GM21786 (cell line): ENCODE results near the gene PXDN.
"Not testable (repeated sequence)": the region's sequence is repeated elsewhere in the genome, so short reads cannot be mapped to it uniquely, and the experiment has no call there.

Source experiments
- ATAC-seq: cut with Tn5 transposase; IDR thresholded peaks from one replicate; pipeline ENCODE4 v1.9.1; 2021; ENCODE audit not compliant: unreplicated experiment

PXDN gene

DNA sequence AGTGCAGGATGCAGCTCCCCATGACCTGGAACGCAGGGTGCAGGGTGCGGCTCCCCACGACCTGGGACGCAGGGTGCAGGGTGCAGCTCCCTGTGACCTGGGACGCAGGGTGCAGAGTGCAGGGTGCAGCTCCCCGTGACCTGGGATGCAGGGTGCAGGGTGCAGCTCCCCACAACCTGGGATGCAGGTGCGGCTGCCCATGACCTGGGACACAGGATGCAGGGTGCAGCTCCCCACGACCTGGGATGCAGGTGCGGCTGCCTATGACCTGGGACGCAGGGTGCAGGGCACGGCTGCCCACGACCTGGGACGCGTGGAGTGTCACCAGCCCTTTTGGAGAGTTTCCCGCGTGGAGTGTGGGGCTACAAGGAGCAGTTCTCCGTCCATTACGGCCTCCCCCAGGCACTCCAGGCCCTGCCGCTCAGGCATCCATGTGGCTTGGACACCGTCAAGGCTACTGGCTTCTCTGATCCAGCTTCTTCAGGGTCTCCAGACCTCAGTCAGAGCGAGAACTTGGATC lies 38.7 kb downstream of the PXDN start:
- no peak for ATAC-seq

DNA sequence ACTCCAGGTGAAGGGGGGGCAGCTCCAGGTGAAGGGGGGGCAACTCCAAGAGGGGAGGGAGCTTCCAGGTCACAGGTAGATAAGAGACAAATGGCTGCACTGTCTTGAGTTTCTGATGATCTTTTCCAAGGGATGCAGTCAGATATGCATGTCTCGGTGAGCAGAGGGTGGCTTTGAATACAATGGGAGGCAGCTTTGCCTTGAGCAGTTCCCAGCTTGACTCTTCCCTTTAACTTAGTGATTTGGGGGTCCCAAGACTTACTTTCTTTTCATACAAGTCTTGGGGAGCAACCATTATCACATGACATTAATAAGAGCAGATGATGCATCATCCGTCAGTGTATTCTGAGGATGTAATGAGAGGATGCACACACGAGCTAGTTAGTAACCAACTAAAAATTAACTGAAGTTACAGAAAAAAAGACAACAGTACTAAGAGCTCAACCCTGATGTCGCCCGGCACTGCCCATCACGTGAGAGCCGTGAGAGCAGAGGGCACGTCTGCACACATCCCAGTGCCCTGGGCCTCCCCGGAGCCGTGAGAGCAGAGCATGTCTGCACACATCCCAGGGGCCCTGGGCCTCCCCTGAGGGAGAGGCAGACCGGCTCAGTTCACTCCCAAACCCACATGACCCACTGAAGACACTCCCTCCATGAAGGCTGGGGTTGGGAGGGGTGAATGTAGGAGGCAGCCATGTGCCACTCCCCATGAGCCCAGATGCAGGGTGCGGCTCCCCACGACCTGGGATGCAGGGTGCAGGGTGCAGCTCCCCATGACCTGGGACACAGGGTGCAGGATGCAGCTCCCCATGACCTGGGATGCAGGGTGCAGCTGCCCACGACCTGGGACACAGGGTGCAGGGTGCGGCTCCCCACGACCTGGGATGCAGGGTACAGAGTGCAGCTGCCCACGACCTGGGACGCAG lies 39.4 kb downstream of the PXDN start:
- no peak for ATAC-seq

DNA sequence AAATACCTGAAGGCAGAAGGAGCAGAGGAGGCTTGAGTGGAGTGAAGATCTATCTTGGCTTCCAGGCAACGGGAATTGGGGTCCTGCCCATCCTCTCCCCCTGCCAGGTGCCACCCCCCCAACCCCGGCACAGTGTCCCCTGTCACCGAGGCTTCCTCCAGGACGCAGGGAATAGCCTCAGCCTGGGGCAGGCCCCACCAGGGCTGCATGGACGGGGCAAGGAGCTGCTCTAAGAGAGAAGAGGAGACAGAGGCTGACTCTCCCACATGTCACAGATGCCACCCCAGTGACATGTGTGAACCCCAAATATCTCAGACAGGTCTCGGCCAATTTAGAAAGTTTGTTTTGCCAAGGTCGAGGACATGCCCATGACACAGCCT lies 42.1 kb downstream of the PXDN start:
- ATAC-seq: no peak

DNA sequence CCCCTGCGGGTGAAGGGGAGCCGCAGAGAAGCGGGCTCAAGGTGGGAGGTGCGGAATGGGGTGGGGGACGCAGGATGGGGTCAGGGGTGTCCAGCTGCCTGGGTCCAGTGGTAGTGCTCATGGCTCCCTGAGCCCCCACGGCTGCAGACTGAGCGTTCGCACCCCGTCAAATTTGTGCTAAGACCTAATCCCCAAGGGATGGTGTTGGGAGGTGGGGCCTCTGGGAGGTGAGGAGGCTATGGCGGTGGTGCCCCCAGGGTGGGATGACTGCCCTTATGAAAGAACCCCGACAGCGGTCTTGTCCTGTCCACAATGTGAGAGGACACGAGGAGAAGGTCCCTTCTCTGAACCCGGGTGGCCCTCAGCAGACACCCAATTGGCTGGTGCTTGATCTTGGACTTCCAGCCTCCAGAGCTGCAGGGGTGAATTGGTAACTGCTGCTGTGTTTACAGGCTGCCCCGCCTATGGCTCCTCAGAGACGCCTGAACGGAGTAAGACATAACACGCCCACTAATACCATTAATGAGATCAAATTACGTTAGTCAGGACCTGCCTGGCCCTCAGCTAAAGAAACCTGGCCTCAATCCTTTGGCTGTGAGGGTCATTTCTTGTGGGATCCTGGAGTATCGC lies 42.6 kb downstream of the PXDN start:
- no peak for ATAC-seq

- no peak for ATAC-seq
Measured at GRCh38 chr2:1701020-1701419, 43.3 kb downstream of the PXDN start.

GRCh38 chr2:1700427-1700826 lies 43.9 kb downstream of the PXDN start:
- not testable (repeated sequence) for ATAC-seq

- ATAC-seq: no peak
Measured at GRCh38 chr2:1698188-1698945, 45.9 kb downstream of the PXDN start.

- no peak for ATAC-seq
Measured at GRCh38 chr2:1697601-1698000, 46.7 kb downstream of the PXDN start.

GRCh38 chr2:1696472-1696871 lies 47.8 kb downstream of the PXDN start:
- ATAC-seq: no peak

DNA sequence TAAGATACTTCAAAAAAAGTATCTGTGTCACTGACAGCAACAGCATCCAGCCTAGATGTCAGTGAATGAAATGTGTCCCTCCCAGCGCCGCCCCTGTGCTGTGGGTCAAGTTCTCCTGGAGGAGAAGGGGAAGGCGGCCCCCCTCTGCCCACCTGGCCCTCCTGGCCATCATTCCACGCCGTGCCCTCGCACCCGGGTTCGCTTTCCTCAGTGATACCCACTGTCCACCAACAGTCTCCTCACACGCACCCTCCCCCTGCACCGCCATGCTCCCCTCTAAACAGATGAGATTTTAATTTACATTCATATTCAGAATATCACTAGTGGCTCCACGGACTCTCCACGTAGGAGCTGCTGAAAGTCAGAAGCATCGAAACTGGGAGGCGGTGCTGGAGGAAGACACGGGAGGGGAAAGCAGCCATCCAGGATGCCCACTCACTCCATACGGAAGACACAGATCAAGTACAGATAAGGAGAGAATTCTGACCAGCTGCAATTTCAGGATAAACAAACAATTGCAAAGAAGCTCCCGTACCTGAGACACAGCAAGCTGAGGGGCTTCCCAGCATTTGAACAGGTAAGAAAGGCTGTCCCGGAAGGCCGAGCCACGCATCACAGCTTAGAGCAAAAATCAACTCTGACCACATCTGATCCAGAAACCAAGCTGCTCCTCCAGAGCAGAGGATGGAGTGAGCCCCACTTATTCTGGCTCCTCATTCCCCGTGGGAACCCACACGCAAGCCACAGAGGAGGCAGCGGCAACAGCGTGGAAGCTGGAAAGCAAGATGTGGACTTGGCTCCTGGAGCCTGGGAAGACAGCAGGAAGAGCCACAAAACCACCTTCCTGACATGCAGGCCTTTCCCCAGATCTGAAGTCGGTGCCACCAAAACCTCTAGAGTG lies 49.7 kb downstream of the PXDN start:
- no peak for ATAC-seq

DNA sequence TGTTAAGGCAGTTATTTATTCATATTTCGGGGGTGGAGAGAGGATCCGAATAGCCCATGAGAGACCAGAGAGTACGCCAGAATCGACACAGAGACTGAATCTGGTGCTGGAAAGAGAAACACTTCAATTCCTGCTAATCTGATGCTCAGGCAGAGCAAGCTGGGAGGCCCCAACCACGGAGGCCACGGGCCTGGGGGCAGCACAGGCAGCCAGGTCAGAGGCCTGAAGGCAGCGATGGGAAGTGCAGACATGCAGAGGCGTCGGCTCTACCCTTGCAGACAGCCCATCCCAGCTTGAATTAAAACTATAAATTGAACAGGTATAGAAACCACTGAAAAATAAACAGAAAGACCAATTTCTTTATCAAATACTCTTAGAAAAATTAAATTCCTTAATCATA lies 50.6 kb downstream of the PXDN start:
- ATAC-seq: no peak

- no peak for ATAC-seq
Measured at GRCh38 chr2:1692342-1692741, 52.0 kb downstream of the PXDN start.

DNA sequence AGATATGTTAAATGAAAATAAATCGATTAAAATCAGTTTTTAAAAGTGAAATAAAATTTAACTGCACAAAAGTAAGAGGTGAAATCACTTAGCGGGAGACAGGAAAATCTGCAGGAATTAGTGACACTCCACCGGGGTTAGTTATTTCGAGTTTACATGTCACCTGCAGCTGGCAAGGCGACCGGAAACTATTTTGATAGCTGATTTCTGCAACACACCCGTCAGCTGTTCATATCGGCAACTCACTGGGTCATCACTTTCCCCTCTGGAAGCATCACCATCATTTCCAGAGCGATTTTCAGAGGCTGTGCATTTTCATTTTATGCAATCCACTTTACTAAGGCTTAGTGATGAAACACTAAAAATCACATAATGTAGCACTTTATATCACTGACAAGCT lies 52.9 kb downstream of the PXDN start:
- no peak for ATAC-seq

GRCh38 chr2:1690056-1690775 lies 54.1 kb downstream of the PXDN start:
- no peak for ATAC-seq

DNA sequence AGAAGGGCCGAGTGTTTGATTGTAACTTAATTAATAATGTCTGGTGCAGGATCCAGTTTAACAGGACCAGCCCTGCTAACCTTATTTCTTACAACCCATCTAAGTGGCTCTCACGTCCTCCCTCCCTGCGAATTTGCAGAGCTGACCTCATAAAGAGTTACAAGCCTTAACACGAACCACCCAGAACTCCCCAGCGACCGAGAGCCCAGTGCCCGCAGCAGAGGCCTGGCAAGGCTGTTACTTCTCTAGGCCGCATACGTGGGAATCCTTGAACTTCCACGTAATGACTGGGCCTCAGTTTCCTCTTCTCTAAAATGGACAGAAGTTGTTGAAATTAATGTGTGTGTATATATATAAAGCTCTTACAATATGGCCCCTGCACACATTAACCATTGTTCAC lies 55.5 kb downstream of the PXDN start:
- ATAC-seq: no peak

DNA sequence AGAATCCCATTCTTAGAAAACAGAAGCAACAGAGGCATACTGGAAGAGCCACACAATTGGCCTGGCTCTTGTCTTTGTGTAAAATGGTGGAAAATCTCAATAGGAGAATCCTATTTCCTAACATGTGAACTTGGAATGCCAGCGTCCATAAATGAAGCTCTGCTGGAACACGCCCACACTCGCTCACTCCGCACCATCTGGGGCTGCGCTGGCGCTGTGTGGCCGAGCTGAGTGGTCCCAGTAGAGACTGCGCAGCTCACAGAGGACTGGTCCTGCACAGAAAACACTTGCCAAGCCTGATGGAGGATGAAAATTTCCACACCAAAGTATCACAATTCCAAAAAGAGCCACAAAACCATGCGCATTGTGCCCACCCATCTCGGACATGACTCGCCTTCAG lies 56.2 kb downstream of the PXDN start:
- no peak for ATAC-seq

DNA sequence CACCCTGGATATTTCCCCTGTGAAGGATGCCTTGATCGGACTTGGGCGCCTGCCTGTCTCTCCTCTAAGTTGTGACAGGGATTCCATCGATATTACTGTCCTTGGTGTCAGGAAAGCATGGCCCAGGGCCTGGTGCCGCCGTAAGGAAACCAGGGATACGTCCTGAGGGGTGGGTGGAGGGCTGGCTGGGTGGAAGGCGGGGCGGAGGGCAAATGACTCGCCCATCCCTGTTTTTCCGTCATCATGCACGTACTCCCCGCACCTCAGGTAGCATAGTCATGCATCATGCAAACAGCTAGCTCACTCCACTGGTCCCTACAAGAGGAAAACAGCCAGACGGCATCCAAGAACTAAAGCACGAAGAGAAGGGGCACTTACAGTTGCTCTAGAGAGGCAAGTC lies 57.1 kb downstream of the PXDN start:
- no peak for ATAC-seq

DNA sequence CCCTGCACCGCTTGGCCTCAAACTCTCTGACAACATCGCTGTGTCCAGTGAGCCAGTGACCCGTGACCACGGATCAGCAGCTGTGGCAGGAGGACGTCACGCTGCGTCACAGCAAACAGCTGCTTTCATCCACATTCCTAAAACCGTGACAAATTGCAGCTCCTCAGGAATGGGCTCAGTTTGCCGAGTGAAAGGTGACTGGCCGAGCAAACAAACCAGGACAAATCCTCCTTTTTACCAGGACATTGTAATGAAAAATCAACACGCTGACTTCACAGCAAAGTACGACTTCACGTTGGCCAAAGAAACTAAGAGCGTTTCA lies 57.6 kb downstream of the PXDN start:
- no peak for ATAC-seq

DNA sequence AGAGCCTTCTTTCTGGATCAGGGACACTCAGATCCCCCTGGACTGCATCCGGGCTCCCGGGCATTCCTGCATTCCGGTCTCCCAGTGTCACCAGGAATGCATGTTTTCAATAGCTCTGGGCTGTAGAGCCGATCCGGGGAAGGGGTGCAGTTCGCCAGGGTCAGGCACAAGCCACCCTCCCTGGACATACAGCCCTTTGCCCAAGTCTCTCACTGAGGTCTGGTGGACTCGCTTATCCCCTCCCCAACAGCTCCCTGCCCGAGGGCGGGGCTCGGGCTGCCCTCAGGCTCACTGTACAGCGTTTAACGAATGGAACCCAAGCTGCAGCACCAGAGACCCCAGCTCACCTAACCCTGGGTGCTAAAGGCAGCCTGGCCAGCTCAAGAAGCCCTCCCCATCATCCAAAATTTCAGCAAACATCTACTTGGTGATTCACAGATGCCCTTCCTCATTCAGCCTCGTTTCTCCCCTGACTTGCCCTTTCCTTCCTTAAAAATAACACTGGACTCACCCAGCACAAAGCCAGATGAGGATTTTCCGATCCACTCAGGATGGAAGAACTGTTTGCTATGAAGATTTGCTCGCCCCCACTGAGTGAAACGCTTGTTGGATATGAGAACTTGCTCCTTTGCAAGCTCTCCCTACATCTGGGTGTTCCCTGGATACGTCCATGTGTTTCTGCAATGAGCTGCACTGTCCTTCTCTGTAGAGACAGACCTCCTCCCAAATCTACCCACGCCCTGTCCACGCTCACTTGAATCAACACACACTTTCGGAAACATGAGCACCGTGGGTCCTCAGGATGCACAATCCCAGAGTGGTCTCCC lies 58.1 kb downstream of the PXDN start:
- ATAC-seq: no peak
